HFFc6 (cell line): ENCODE measurements around the gene TNPO1. TPM values are rescaled to one million over a fixed set of nuclear protein-coding genes. Genes with fewer than 3 reads are reported as not detected.

ENCODE experiments used
- DNase-seq: peaks from one replicate; pipeline ENCODE4 v3.0.0-alpha.2; 2018
- H3K27ac Mint-ChIP-seq: 2 replicates; pipeline ENCODE4 v1.8.0; 2020; ENCODE audit warnings: mild to moderate bottlenecking, mixed read lengths
- H3K27me3 Mint-ChIP-seq: 2 replicates; pipeline ENCODE4 v1.8.0; 2021; ENCODE audit warnings: mild to moderate bottlenecking, moderate library complexity, mixed read lengths; ENCODE audit not compliant: insufficient read depth
- H3K36me3 Mint-ChIP-seq: 2 replicates; pipeline ENCODE4 v1.8.0; 2021; ENCODE audit warnings: low read depth, mixed read lengths
- H3K4me1 Mint-ChIP-seq: 2 replicates; pipeline ENCODE4 v1.8.0; 2020; ENCODE audit warnings: low read depth, mixed read lengths
- H3K4me3 Mint-ChIP-seq: 2 replicates; pipeline ENCODE4 v1.8.0; 2020; ENCODE audit warnings: mild to moderate bottlenecking, moderate library complexity, mixed read lengths
- H3K9me3 Mint-ChIP-seq: 2 replicates; pipeline ENCODE4 v1.8.0; 2020; ENCODE audit warnings: mild to moderate bottlenecking, mixed read lengths
- CTCF ChIP-seq: fragments of 200-600 bp; sonication (generic); IDR thresholded peaks from 2 replicates; pipeline ENCODE4 v1.5.0; 2021; ENCODE audit warnings: antibody characterized with exemption, mild to moderate bottlenecking
- total RNA-seq, 6 experiments: library from RNA; stranded (reverse); fragmentation: NEBNext Ultra II Directional; extraction: Animal tissue kit (Norgen Biotek cat#: 25700); gene quantifications; 2 replicates in 1 of 6; 3 replicates in 5 of 6; pipeline ENCODE4 v1.2.3, GENCODE V29; 2021

TNPO1 gene
- total RNA-seq, 6 experiments from 2014 or later = 149 to 194 (median 182) TPM

DNA sequence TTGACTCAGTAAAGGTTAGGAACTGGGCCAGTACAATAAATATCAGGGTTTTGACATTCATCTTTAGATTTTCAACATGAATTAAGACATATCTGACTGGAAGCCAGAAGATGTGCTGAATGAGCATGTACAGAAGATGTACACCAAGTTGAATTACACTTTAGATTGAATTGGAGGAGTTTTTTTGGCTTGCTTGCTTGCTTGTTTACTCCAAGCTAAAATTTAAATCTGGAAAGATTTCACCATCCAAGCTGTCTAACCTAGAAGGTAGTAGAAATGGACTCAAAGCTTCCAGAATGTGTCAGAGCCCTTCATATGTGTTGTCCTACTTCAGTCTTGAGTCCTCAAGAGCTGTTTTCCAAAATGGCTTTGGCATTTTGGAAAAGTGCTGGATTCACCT lies 90.3 kb downstream of the TNPO1 start:
- Mint-ChIP-seq H3K27me3 (no peaks in the 10 kb centered on the region), H3K4me3 (no peak overlapping the region), H3K4me1 (peaks cover 11% of the 10 kb centered on the region), H3K27ac (no peak overlapping the region), H3K36me3 (peaks cover 63% of the 10 kb centered on the region), H3K9me3 (no peaks in the 10 kb centered on the region)
- TF ChIP-seq CTCF = no peak
- DNase-seq = no peak

DNA sequence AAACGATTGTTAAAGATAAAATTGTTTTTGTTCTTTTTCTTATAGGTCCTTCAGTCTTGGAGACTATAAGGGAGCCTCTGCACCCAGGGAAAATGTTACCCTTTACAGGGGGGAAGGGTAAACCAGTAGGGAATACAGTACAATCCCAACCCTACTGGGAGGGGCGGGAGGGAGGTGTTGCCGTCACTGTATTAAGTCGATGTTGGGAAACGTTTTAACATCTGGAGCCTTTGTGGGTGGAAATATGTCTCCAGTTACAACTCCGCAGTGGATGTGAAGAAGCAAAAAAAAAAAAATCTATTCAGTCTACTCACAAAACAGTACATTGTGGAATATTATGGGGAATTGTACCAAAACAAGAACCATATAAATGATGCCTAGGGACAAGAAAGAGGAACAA lies 92.2 kb downstream of the TNPO1 start:
- Mint-ChIP-seq H3K27me3 (no peaks in the 10 kb centered on the region), H3K36me3 (peaks cover 56% of the 10 kb centered on the region), H3K4me3 (no peak overlapping the region), H3K9me3 (no peaks in the 10 kb centered on the region), H3K27ac (no peak overlapping the region), H3K4me1 (peaks cover 11% of the 10 kb centered on the region)
- no peak for TF ChIP-seq CTCF
- DNase-seq = no peak

DNA sequence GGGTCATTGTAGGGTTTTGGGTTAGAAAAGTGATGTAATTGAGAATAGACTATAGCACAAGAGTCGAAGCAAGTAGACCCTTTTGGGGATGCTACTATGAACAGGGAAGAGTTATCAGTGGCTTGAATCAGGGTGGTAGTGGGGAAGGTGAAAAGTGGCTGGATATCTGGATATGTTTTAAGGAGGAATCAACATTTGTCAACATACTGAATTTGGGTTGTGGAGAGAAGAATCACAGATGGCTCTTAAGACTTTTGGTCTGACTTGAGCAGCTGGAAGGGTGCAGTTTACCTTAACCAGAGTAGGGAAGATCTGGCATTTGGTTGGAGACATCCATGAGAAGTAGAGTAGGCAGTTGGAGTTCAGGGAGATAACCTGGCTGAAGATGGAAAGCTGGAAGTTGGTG lies 100.9 kb downstream of the TNPO1 start:
- TF ChIP-seq CTCF = no peak
- peaks cover 15% of the 10 kb centered on the region for H3K4me1 Mint-ChIP-seq
- H3K9me3 Mint-ChIP-seq = no peaks in the 10 kb centered on the region
- no peak for DNase-seq
- no peaks in the 10 kb centered on the region; the same call in 1 of the 2 replicates for H3K27me3 Mint-ChIP-seq
- H3K36me3 Mint-ChIP-seq = no peaks in the 10 kb centered on the region
- H3K4me3 Mint-ChIP-seq = no peak overlapping the region
- H3K27ac Mint-ChIP-seq = peak overlapping the region; percentile 2; the same call in 1 of the 2 replicates

- Mint-ChIP-seq H3K27ac (no peak overlapping the region), H3K27me3 (no peaks in the 10 kb centered on the region; the same call in 1 of the 2 replicates), H3K36me3 (peaks cover under 1% of the 10 kb centered on the region), H3K4me1 (peaks cover 15% of the 10 kb centered on the region), H3K9me3 (peaks cover 2% of the 10 kb centered on the region), H3K4me3 (no peak overlapping the region)
- TF ChIP-seq CTCF = peak; percentile 71
- peak; percentile 27 for DNase-seq
Observed at GRCh38 chr5:72920690-72921502, 104.4 kb downstream of the TNPO1 start.

DNA sequence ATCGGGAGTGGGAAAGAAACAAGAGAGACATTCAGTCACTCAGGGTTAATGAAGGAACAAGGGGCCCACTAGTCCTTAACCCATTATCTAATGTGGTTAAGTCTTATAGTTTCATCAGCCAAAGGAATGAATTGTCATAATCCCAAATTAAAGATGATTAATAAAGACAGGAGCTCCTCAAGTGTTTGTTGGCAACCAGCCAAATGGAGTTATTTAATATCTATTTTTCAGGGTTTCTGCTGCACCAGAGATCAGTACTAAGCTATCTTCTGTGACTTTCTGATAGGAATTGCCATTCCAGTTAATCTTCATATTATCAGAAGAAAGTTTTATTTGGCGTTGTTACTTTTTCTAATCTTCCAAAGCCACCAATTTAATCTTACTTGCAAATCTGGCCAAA lies 105.4 kb downstream of the TNPO1 start:
- Mint-ChIP-seq H3K9me3 (peaks cover 8% of the 10 kb centered on the region), H3K27me3 (no peaks in the 10 kb centered on the region; the same call in 1 of the 2 replicates), H3K4me1 (peaks cover 15% of the 10 kb centered on the region), H3K4me3 (no peak overlapping the region), H3K36me3 (peaks cover 8% of the 10 kb centered on the region), H3K27ac (no peak overlapping the region)
- TF ChIP-seq CTCF = no peak
- DNase-seq = no peak
